Peyer's patch (tissue), 4 donors: ENCODE data around the gene IFT81.
"Not testable (repeated sequence)": the region's sequence is repeated elsewhere in the genome, so short reads cannot be mapped to it uniquely, and the experiment has no call there.

Experiments
- POLR2A ChIP-seq, 2 donors: fragments of 450-650 bp; IDR thresholded peaks; one replicate each; pipeline ENCODE4 v1.5.1; 2017; ENCODE audit warnings: antibody characterized with exemption in 2 of 2, mild to moderate bottlenecking in 2 of 2, moderate library complexity in 2 of 2
- TF ChIP-seq, protein P1 (sequence below), 6 experiments: fragments of 450-650 bp in 4 of 6; fragments of 200-600 bp in 2 of 6; sonication (generic) in 1 of 6; IDR thresholded peaks; one replicate each; pipeline ENCODE4 v1.5.1; 2017 to 2019; ENCODE audit warnings: antibody characterized with exemption in 6 of 6, mild to moderate bottlenecking in 3 of 6, moderate library complexity in 1 of 6

GRCh38 chr12:110088216-110088615 is 35.9 kb upstream of the IFT81 start:
- TF ChIP-seq, protein P1, sequence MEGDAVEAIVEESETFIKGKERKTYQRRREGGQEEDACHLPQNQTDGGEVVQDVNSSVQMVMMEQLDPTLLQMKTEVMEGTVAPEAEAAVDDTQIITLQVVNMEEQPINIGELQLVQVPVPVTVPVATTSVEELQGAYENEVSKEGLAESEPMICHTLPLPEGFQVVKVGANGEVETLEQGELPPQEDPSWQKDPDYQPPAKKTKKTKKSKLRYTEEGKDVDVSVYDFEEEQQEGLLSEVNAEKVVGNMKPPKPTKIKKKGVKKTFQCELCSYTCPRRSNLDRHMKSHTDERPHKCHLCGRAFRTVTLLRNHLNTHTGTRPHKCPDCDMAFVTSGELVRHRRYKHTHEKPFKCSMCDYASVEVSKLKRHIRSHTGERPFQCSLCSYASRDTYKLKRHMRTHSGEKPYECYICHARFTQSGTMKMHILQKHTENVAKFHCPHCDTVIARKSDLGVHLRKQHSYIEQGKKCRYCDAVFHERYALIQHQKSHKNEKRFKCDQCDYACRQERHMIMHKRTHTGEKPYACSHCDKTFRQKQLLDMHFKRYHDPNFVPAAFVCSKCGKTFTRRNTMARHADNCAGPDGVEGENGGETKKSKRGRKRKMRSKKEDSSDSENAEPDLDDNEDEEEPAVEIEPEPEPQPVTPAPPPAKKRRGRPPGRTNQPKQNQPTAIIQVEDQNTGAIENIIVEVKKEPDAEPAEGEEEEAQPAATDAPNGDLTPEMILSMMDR (IDR thresholded peaks at IDR 0.05), result not testable (repeated sequence)
- not testable (repeated sequence) for TF ChIP-seq POLR2A (IDR thresholded peaks at IDR 0.05)
